Smooth muscle cell (in vitro differentiated cells): ENCODE measurements around the gene SF3B2. TPM values are rescaled to one million over a fixed set of nuclear protein-coding genes. Genes with fewer than 3 reads are reported as not detected.
A peak's percentile ranks its signal among the peaks of the same experiment; 100 is the strongest.

Source experiments
- DNase-seq: peaks from one replicate; lab custom pipeline; 2025; ENCODE audit not compliant: unreplicated experiment; lab: John Stamatoyannopoulos, UW
- H2AFZ ChIP-seq: fragments of 200-600 bp; sonication (generic); 2 replicates; pipeline ENCODE4 v1.6.0; 2016; ENCODE audit warnings: antibody characterized with exemption, low read depth, mild to moderate bottlenecking
- H3F3A ChIP-seq: fragments of 200-600 bp; sonication (generic); 2 replicates; pipeline ENCODE4 v1.6.0; 2017; ENCODE audit warnings: antibody characterized with exemption, low read depth
- H3K27ac ChIP-seq: fragments of 200-600 bp; sonication (generic); 2 replicates; pipeline ENCODE4 v1.5.1; 2016; ENCODE audit warnings: low read depth, mild to moderate bottlenecking
- H3K27me3 ChIP-seq: fragments of 200-600 bp; sonication (generic); 2 replicates; pipeline ENCODE4 v1.6.1; 2016; ENCODE audit warnings: low read depth, mild to moderate bottlenecking
- H3K36me3 ChIP-seq: fragments of 200-600 bp; sonication (generic); 2 replicates; pipeline ENCODE4 v1.5.1; 2016; ENCODE audit warnings: low read depth
- H3K4me1 ChIP-seq: fragments of 200-600 bp; sonication (generic); 2 replicates; pipeline ENCODE4 v1.5.1; 2016; ENCODE audit warnings: low read depth
- H3K4me2 ChIP-seq: fragments of 200-600 bp; sonication (generic); 2 replicates; pipeline ENCODE4 v1.6.0; 2016; ENCODE audit warnings: mild to moderate bottlenecking
- H3K4me3 ChIP-seq: fragments of 200-600 bp; sonication (generic); 2 replicates; pipeline ENCODE4 v1.5.1; 2016; ENCODE audit warnings: mild to moderate bottlenecking
- H3K79me2 ChIP-seq: fragments of 200-600 bp; sonication (generic); 2 replicates; pipeline ENCODE4 v1.6.0; 2016; ENCODE audit warnings: low read depth, mild to moderate bottlenecking
- H3K9ac ChIP-seq: fragments of 200-600 bp; sonication (generic); 2 replicates; pipeline ENCODE4 v1.6.0; 2016; ENCODE audit warnings: low read depth
- H3K9me3 ChIP-seq: fragments of 200-600 bp; sonication (generic); replicated peaks from 2 replicates; pipeline ENCODE4 v1.5.1; 2016; ENCODE audit warnings: low read depth
- H4K20me1 ChIP-seq: fragments of 200-600 bp; sonication (generic); 2 replicates; pipeline ENCODE4 v1.6.0; 2016; ENCODE audit warnings: low read depth
- CTCF ChIP-seq: fragments of 200-600 bp; sonication (generic); IDR thresholded peaks from 2 replicates; pipeline ENCODE4 v1.5.1; 2017; ENCODE audit warnings: borderline replicate concordance, mild to moderate bottlenecking, antibody characterized with exemption; ENCODE audit not compliant: insufficient read depth, poor library complexity, severe bottlenecking
- WGBS: methylation state at CpG from one replicate; pipeline ENCODE4 v1.1.7; 2016; ENCODE audit warnings: low lambda C conversion rate; 5-methylcytosine and 5-hydroxymethylcytosine counted together
- polyA plus RNA-seq: library from polyadenylated mRNA; unstranded; fragments of >200 nt; fragmentation: Nextera tagmentation; extraction: Ambion mirVana; gene quantifications from 2 replicates; pipeline ENCODE4 v1.2.1, GENCODE V29; 2016
- total RNA-seq: library from RNA; depleted of rRNA; stranded (reverse); fragments of >200 nt; gene quantifications from 2 replicates; pipeline ENCODE4 v1.2.3, GENCODE V29; 2014

The SF3B2 gene
- total and polyA plus RNA-seq, 2 experiments from 2014 or later = 125 to 182 TPM

- peak overlapping the region; percentile 65 for H3K4me2 ChIP-seq
- H3K4me3 ChIP-seq = no peak overlapping the region
- peaks cover 42% of the 10 kb centered on the region for H3K4me1 ChIP-seq
- H3F3A ChIP-seq = peaks cover 35% of the 10 kb centered on the region
- peak overlapping the region; percentile 87 for H3K27ac ChIP-seq
- no peak overlapping the region for H2AFZ ChIP-seq
- H3K9me3 ChIP-seq = no peaks in the 10 kb centered on the region
- H4K20me1 ChIP-seq = peaks cover 76% of the 10 kb centered on the region
- no peak for TF ChIP-seq CTCF
- H3K27me3 ChIP-seq = no peaks in the 10 kb centered on the region
- H3K9ac ChIP-seq = peak overlapping the region; percentile 48
- no peak for DNase-seq
- H3K79me2 ChIP-seq = peaks cover 98% of the 10 kb centered on the region
- no peaks in the 10 kb centered on the region for H3K36me3 ChIP-seq
- WGBS = 62% methylated on average over 9 of the region's 9 CpGs
Measured at GRCh38 chr11:66080055-66080817, 28.1 kb downstream of the SF3B2 start.

GRCh38 chr11:66081505-66081904, 29.3 kb downstream of the SF3B2 start:
- Histone ChIP-seq H4K20me1 (peaks cover 77% of the 10 kb centered on the region), H3K4me2 (peak overlapping the region; percentile 65), H3K79me2 (peaks cover 96% of the 10 kb centered on the region), H3K4me3 (no peak overlapping the region), H3K27ac (peak overlapping the region; percentile 87), H3F3A (peaks cover 35% of the 10 kb centered on the region), H3K4me1 (peaks cover 44% of the 10 kb centered on the region), H3K36me3 (no peaks in the 10 kb centered on the region), H2AFZ (no peak overlapping the region), H3K27me3 (no peaks in the 10 kb centered on the region), H3K9ac (peak overlapping the region; percentile 48), H3K9me3 (no peaks in the 10 kb centered on the region)
- 34% methylated on average over 5 of the region's 5 CpGs for WGBS
- TF ChIP-seq CTCF = no peak
- DNase-seq = no peak

GRCh38 chr11:66082946-66083698, 31.0 kb downstream of the SF3B2 start:
- TF ChIP-seq CTCF = no peak
- H3K4me2 ChIP-seq = peak overlapping the region; percentile 75

More at GRCh38 chr11:66082946-66083698, 31.0 kb downstream of the SF3B2 start:
- Histone ChIP-seq H3K79me2 (peaks cover 96% of the 10 kb centered on the region), H3K27me3 (no peaks in the 10 kb centered on the region), H4K20me1 (peaks cover 78% of the 10 kb centered on the region), H3F3A (peaks cover 31% of the 10 kb centered on the region), H3K9ac (no peak overlapping the region), H3K36me3 (no peaks in the 10 kb centered on the region), H3K27ac (peak overlapping the region; percentile 87), H3K9me3 (no peaks in the 10 kb centered on the region), H2AFZ (no peak overlapping the region), H3K4me3 (no peak overlapping the region), H3K4me1 (peaks cover 44% of the 10 kb centered on the region)
- no peak for DNase-seq
- 61% methylated on average over 4 of the region's 4 CpGs for WGBS
